ENCODE data around the gene ZNF597. TPM values are rescaled to one million over a fixed set of nuclear protein-coding genes. Genes with fewer than 3 reads are reported as not detected.

The ZNF597 gene
- total RNA-seq, 2 donors from 2014 or later, result 2.1 to 9.5 TPM

GRCh38 chr16:3400446-3400778, 42.9 kb downstream of the ZNF597 start:
- TF ChIP-seq POLR2A (IDR thresholded peaks at IDR 0.05) (no peak), CTCF (IDR thresholded peaks at IDR 0.05) (no peak), POLR2AphosphoS5 (IDR thresholded peaks at IDR 0.05) (no peak)
- no peaks in the 10 kb centered on the region for H3K27me3 ChIP-seq (replicated peaks; ENCODE audit: insufficient read depth)
- peak overlapping the region; percentile 57 to 65 for H3K4me3 ChIP-seq
- H3K9me3 ChIP-seq, result no peaks in the 10 kb centered on the region
- no peaks in the 10 kb centered on the region for H3K4me1 ChIP-seq (replicated peaks)
- peak overlapping the region; percentile 59 to 70 for H3K27ac ChIP-seq
- peaks cover 0 to 13% of the 10 kb centered on the region in 2 donors for H3K36me3 ChIP-seq
- WGBS, result 0% methylated on average over 18 of the region's 18 CpGs
- intact Hi-C loops (cut with DNase I), result loop anchor here (2.0 to 10.0 kb wide), 2 partner anchors 58 to 96 kb away; partner anchors contain the start of genes TIGD7 and ZNF75A
- no peak for DNase-seq (ENCODE audit: low spot score)

DNA sequence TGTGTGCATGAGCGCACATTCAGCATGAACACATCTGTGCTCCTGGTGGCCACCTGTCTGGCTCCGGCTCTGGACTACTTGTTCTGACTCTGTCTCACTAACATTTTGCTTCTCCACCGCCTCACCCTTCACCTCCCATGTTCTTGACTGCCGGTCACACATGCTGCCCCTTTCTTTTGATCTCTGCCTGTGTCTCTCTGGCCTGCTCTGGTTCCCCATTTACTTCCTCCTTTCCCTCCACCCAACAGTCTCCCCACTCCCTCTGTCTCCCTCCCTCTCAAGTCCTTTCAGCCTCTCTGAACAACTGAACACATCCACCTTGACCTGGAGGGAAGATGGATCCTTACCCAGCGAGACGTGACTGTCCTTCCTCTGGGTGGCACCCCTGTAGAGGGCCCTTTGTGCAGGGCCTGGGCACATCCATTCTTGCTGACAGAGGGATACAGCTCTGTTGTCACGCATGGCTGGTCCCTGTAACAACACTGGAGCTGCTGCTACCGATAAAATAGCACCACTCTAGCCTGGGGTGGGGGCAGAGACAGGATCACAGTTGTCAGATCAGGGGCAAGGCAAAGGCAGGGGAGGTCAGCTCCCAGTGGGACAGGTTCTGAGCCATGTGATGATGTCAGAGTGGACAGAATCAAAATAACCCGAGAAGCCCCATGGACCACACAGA, 53.5 kb downstream of the ZNF597 start:
- TF ChIP-seq POLR2AphosphoS5 (IDR thresholded peaks at IDR 0.05), result no peak
- H3K27me3 ChIP-seq (replicated peaks; ENCODE audit: insufficient read depth), result no peaks in the 10 kb centered on the region
- H3K4me1 ChIP-seq (replicated peaks), result no peaks in the 10 kb centered on the region
- H3K36me3 ChIP-seq, result peaks cover 9 to 14% of the 10 kb centered on the region in 2 donors
- no peak for DNase-seq (ENCODE audit: low spot score)
- 84% methylated on average over 9 of the region's 9 CpGs for WGBS
- H3K4me3 ChIP-seq, result no peak overlapping the region
- H3K27ac ChIP-seq, result no peak overlapping the region
- H3K9me3 ChIP-seq, result no peaks in the 10 kb centered on the region
- intact Hi-C loops (cut with DNase I), result no loop called here

DNA sequence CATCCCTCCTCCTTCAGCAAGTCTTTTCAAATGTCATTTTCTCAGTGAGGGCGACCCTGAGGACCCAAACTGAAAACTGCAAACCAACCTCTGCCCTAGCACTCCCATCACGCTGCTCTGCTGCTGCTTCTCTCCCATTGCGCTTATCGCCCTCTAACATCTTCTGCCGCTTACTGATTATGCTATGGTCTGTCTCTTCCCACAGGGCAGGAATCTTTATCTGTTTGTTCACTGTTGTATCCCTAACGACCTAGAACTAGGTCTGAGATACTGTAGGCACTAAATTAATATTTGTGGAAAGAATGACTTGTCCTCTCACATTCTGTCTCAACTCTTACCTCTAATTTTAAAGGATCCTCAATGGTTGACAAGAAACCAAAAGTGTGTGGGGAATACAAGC, 55.0 kb downstream of the ZNF597 start:
- no peak for DNase-seq (ENCODE audit: low spot score)
- no peak for TF ChIP-seq POLR2A (IDR thresholded peaks at IDR 0.05)
- Histone ChIP-seq H3K4me3 (no peak overlapping the region), H3K4me1 (replicated peaks) (no peaks in the 10 kb centered on the region), H3K36me3 (peaks cover 14 to 24% of the 10 kb centered on the region in 2 donors), H3K27ac (no peak overlapping the region), H3K27me3 (replicated peaks; ENCODE audit: insufficient read depth) (no peaks in the 10 kb centered on the region), H3K9me3 (no peaks in the 10 kb centered on the region)
- 96% methylated on average over 6 of the region's 6 CpGs for whole genome bisulfite sequencing
- intact Hi-C loops (cut with DNase I), result no loop called here

- no peak overlapping the region for H3K27ac ChIP-seq
- peaks cover 2% of the 10 kb centered on the region for H3K9me3 ChIP-seq
- no peaks in the 10 kb centered on the region for H3K27me3 ChIP-seq (replicated peaks; ENCODE audit: insufficient read depth)
- H3K4me1 ChIP-seq (replicated peaks), result no peaks in the 10 kb centered on the region
- DNase-seq (ENCODE audit: low spot score), result no peak
- TF ChIP-seq POLR2AphosphoS5 (IDR thresholded peaks at IDR 0.05), result no peak
- no peak for TF ChIP-seq CTCF (IDR thresholded peaks at IDR 0.05)
- TF ChIP-seq POLR2A (IDR thresholded peaks at IDR 0.05), result no peak
- no peak overlapping the region for H3K4me3 ChIP-seq
- intact Hi-C loops (cut with DNase I), result no loop called here
- WGBS, result 97% methylated on average over 10 of the region's 10 CpGs
- H3K36me3 ChIP-seq, result peaks cover 14 to 31% of the 10 kb centered on the region in 2 donors
These were observed 60.3 kb downstream of the ZNF597 start for GRCh38 chr16:3383045-3383448.

Small RNAs within 50 kb of the gene (microRNA-seq; reads per million reads assigned to microRNA genes)
- not detected for gene MIR6126

Small RNAs within 50 kb of the gene (small RNA-seq; reads per million reads assigned to genes)
- 0 reads per million in 2 donors for gene MIR6126

Other genes starting within 250 kb of the ZNF597 start
- gene ZNF200, start 208.3 kb downstream of the ZNF597 start, total RNA-seq, result 10 to 100 TPM in 1 of 2 donors, 1 to 10 TPM in 1; 8.2 to 18.6 TPM
- gene MEFV, start 186.9 kb downstream of the ZNF597 start, total RNA-seq, result 1 to 10 TPM in 1 of 2 donors, under 1 TPM in 1; 0.77 to 5.9 TPM
- 10 to 100 TPM; 51.2 to 88.8 TPM for gene ZNF263, start 160.0 kb downstream of the ZNF597 start, total RNA-seq
- 10 to 100 TPM in 1 of 2 donors, 1 to 10 TPM in 1; 4.4 to 15.5 TPM for gene TIGD7, start 138.1 kb downstream of the ZNF597 start, total RNA-seq
- 10 to 100 TPM; 34.9 to 41.5 TPM for gene ZNF75A, start 138.0 kb downstream of the ZNF597 start, total RNA-seq
- 1 to 10 TPM in 1 of 2 donors, not detected in 1; 1.1 TPM for gene OR2C1, start 87.6 kb downstream of the ZNF597 start, total RNA-seq
- gene ZSCAN32, start 42.5 kb downstream of the ZNF597 start, total RNA-seq, result 10 to 100 TPM; 15.2 to 17.4 TPM
- 10 to 100 TPM; 11.2 to 19.8 TPM for gene ZNF174, start 42.3 kb downstream of the ZNF597 start, total RNA-seq
- 10 to 100 TPM; 48.1 to 99.2 TPM for gene NAA60, start 176 bp upstream of the ZNF597 start, total RNA-seq
- gene C16orf90, start 52.0 kb upstream of the ZNF597 start, total RNA-seq, result 1 to 10 TPM in 1 of 2 donors, not detected in 1; 1.1 TPM
- 10 to 100 TPM; 17.9 to 35.1 TPM for gene CLUAP1, start 57.5 kb upstream of the ZNF597 start, total RNA-seq
- under 1 TPM; 0.85 to 0.87 TPM for gene NLRC3, start 133.9 kb upstream of the ZNF597 start, total RNA-seq
- 10 to 100 TPM in 1 of 2 donors, 1 to 10 TPM in 1; 4.9 to 14.7 TPM for gene SLX4, start 168.1 kb upstream of the ZNF597 start, total RNA-seq
- 10 to 100 TPM; 41.9 to 50.6 TPM for gene DNASE1, start 211.2 kb upstream of the ZNF597 start, total RNA-seq

All from prostate gland (tissue), 2 donors.